Aorta (tissue), 5 donors: Measurements from ENCODE around the gene HK1. TPM values are rescaled to one million over a fixed set of nuclear protein-coding genes. Genes with fewer than 3 reads are reported as not detected.

Source experiments
- ATAC-seq: fragments of 200-7000 bp; cut with Tn5 transposase; one replicate; pipeline ENCODE4 v1.9.1; 2022; ENCODE audit warnings: moderate library complexity; ENCODE audit not compliant: low FRiP score
- DNase-seq, 2 donors: peaks; one replicate each; pipeline ENCODE4 v3.0.0-alpha.2; 2020
- H3K27ac ChIP-seq, 2 donors: one replicate each; pipeline ENCODE4 v1.5.1; 2013; ENCODE audit warnings: low read length in 2 of 2, mild to moderate bottlenecking in 2 of 2, moderate library complexity in 2 of 2, control low read depth in 1 of 2, inconsistent platforms in 1 of 2, low read depth in 1 of 2
- H3K27me3 ChIP-seq, 2 donors: one replicate each; pipeline ENCODE4 v1.6.1; 2013; ENCODE audit warnings: control low read depth in 1 of 2, low read length in 1 of 2, mild to moderate bottlenecking in 1 of 2, moderate library complexity in 1 of 2; ENCODE audit not compliant: insufficient read depth in 2 of 2, control insufficient read depth in 1 of 2
- H3K36me3 ChIP-seq, 2 donors: one replicate each; pipeline ENCODE4 v1.6.1; 2013; ENCODE audit warnings: control low read depth in 1 of 2, low read length in 1 of 2, mild to moderate bottlenecking in 1 of 2; ENCODE audit not compliant: insufficient read depth in 2 of 2, control insufficient read depth in 1 of 2
- H3K4me1 ChIP-seq, 2 donors: one replicate each; pipeline ENCODE4 v1.6.1; 2013; ENCODE audit warnings: low read length in 2 of 2, control low read depth in 1 of 2, mild to moderate bottlenecking in 1 of 2, moderate library complexity in 1 of 2; ENCODE audit not compliant: insufficient read depth in 2 of 2, control insufficient read depth in 1 of 2
- H3K4me3 ChIP-seq, 2 donors: one replicate each; pipeline ENCODE4 v1.5.1; 2013; ENCODE audit warnings: low read length in 2 of 2, control low read depth in 1 of 2, mild to moderate bottlenecking in 1 of 2
- H3K9me3 ChIP-seq: one replicate; pipeline ENCODE4 v1.6.1; 2013; ENCODE audit warnings: mild to moderate bottlenecking, low read length; ENCODE audit not compliant: control insufficient read depth
- WGBS, 2 donors: extraction: QIAGEN DNeasy Blood & Tissue Kit; methylation state at CpG; one replicate each; pipeline ENCODE4 v1.1.7; 2013; 5-methylcytosine and 5-hydroxymethylcytosine counted together
- intact Hi-C, 2 donors: fragments of 100-400 bp; cut with DNase I; formaldehyde crosslinking; loops; one replicate each; pipeline versions ENCODE4 v1.14.2 to v1.15.0; 2022
- polyA plus RNA-seq, 2 donors: library from polyadenylated mRNA; stranded (reverse); fragments of 200-250 nt; gene quantifications; one replicate each; pipeline ENCODE4 v1.2.3, GENCODE V29; 2013
- total RNA-seq, 2 donors: library from RNA; stranded (reverse); fragmentation: NEBNext Ultra II Directional; extraction: Animal tissue kit (Norgen Biotek cat#: 25700); gene quantifications; one replicate each; pipeline ENCODE4 v1.2.1, GENCODE V29; 2021
- donor health status: healthy with polysubstance abuse.
- donor health status: Bipolar disorder and iron deficiency.
- donor health status: DM: no; HTN: no; CAD: no.
- donor health status: DM: no; HTN: no; CAD: no.
- donor health status: DM: yes; HTN: yes; CAD: no.

Gene HK1
- total and polyA plus RNA-seq, 4 donors, result 41.7 to 133 (median 92.2) TPM

- Histone ChIP-seq H3K27me3 (no peaks in the 10 kb centered on the region), H3K4me1 (no peaks in the 10 kb centered on the region), H3K27ac (no peak overlapping the region), H3K9me3 (no peaks in the 10 kb centered on the region), H3K36me3 (peaks cover 0 to 4% of the 10 kb centered on the region in 2 donors), H3K4me3 (no peak overlapping the region)
- intact Hi-C loops, result no loop called here
- no peak for DNase-seq
- no peak for ATAC-seq
- 46 to 47% methylated on average over 3 of the region's 3 CpGs for WGBS, 2 donors
These were observed 125.2 kb downstream of the HK1 start for GRCh38 chr10:69403519-69403918.

GRCh38 chr10:69404786-69405185 is 126.5 kb downstream of the HK1 start:
- no peaks in the 10 kb centered on the region for H3K9me3 ChIP-seq
- ATAC-seq, result no peak
- WGBS, 2 donors, result 83 to 87% methylated on average over 10 of the region's 10 CpGs
- peaks cover 0 to 4% of the 10 kb centered on the region in 2 donors for H3K36me3 ChIP-seq
- no peaks in the 10 kb centered on the region for H3K27me3 ChIP-seq
- no peaks in the 10 kb centered on the region for H3K4me1 ChIP-seq
- intact Hi-C loops, result no loop called here
- no peak for DNase-seq
- H3K27ac ChIP-seq, result no peak overlapping the region
- H3K4me3 ChIP-seq, result no peak overlapping the region

DNA sequence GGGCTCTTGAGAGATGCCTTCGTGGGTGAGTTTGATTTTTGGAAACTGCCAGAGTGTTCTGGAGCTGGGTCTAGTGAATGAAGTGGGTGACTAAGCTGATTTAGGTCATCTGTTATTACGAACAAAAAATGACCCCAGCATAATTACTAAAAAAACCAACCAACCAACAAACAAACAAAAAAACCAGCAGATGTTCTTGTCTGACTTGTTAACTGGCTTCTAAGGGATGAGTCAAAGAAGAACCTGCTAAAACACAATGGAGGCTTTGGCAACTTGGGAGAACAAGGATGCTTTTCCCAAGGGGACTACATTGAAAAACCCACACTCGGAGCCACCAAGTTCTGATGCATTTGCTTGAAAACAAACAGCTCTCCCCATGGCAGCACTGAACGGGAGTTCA is 126.9 kb downstream of the HK1 start:
- 23 to 31% methylated on average over 4 of the region's 4 CpGs for WGBS, 2 donors
- H3K27ac ChIP-seq, result peak overlapping the region in 1 of 2 donors; percentile 69
- no peaks in the 10 kb centered on the region for H3K27me3 ChIP-seq
- ATAC-seq (no peak), DNase-seq (no peak)
- H3K9me3 ChIP-seq, result no peaks in the 10 kb centered on the region
- H3K4me1 ChIP-seq, result no peaks in the 10 kb centered on the region
- peaks cover 0 to 4% of the 10 kb centered on the region in 2 donors for H3K36me3 ChIP-seq
- intact Hi-C loops, result no loop called here
- no peak overlapping the region for H3K4me3 ChIP-seq

DNA sequence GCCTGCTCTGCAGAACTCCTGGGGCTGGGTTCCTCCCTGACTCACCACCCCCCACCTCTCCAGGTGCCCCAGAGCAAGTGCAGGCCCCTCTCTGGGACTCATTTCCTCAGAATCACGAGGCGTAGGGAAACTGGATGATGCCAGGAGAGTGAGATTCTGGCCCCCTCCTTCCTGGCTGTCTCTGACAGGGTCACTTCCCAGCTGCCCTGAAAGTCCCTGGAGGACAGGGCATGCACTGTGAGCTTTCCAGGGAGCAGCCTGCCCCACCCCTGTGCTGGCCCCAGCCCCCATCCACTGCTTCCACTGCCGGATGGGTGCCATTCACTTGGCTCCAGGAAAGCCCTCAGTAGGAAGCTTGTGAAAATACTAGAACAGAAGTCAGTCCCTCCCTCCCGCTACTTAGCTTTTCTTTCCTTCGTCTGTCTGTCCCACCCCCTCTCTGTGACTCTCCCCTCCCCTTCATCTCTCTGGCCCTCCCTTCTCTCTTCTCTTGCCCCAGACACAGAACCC is 128.1 kb downstream of the HK1 start:
- H3K27ac ChIP-seq, result peak overlapping the region in 1 of 2 donors; percentile 69
- WGBS, 2 donors, result 15 to 16% methylated on average over 5 of the region's 5 CpGs
- peak in 1 of 2 donors; percentile 74 for DNase-seq
- peaks cover 0 to 2% of the 10 kb centered on the region in 2 donors for H3K36me3 ChIP-seq
- peak; percentile 31 for ATAC-seq
- no peaks in the 10 kb centered on the region for H3K4me1 ChIP-seq
- H3K27me3 ChIP-seq, result no peaks in the 10 kb centered on the region
- no peaks in the 10 kb centered on the region for H3K9me3 ChIP-seq
- H3K4me3 ChIP-seq, result no peak overlapping the region
- intact Hi-C loops, result no loop called here

DNA sequence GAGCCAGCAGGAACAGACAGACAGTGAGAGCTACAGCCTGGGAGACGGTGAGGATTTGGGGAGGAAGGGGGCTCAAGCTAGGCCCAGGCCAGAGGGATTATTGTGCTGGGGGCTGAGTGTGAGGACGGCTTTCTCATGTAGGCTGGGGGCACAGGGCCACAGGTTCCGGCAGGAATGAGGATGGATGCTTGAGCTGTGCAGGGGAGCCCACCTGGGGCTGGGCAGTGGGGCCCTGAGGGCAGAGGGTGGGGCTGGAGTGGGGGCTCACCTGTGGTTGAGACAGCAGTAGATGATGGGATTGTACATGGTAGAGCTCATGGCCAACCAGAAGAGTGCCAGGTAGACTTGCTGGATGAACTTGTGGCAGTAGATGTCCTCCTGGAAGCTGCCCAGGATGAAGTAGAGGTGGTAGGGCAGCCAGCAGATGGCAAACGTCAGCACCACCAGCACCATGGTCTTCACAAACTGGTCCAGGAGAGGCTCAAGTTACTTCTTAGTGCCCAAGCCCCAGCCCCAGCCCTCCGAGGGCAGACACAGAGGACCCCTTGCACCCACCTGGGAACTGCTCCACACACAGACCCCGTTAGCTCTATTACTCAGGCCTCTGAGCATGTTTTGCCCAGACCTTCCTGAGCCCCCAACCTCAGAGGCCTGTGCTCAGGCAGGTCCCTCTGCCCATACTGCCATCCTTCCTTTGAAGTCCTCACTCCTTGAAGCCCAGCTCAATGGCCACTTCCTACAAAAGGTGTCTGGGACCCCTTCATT is 128.7 kb downstream of the HK1 start:
- Histone ChIP-seq H3K36me3 (no peaks in the 10 kb centered on the region), H3K27me3 (no peaks in the 10 kb centered on the region), H3K27ac (peak overlapping the region in 1 of 2 donors; percentile 59), H3K4me1 (no peaks in the 10 kb centered on the region), H3K9me3 (no peaks in the 10 kb centered on the region), H3K4me3 (no peak overlapping the region)
- DNase-seq, result peak in 1 of 2 donors; percentile 38
- ATAC-seq, result no peak
- intact Hi-C loops, result no loop called here
- 54 to 57% methylated on average over 6 of the region's 6 CpGs for WGBS, 2 donors

DNA sequence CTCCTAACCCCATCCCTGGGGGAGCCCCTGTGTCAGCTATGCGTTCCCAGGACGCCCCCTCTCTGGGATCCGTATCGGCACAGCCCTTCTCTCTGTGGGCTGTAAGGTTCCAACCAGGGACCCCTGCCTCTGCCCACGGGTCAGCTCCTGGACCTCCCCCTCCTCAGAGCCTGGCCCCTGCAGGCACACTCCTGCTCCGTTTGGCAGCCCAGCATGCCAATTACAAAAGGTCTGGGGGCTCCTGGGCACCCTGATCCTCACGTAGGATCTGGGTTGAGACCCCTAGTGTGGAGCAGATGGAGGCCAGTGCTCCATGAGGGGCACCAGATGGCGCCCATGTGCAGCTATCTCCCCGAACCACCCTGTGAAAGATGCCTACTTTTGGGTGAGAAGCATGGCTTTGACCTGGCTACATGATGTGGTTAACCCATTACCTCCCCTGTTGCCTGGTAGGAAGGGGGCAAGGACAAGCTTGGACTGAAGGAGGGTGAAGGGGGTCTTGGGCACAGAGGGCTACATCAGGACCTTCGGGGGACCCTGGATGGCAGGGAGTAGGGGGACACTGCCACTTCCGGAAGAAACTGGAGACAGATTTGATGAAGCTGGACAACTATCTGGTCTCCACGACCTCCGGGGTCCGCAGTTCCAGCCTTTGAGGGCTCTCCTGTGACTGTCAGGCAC is 129.5 kb downstream of the HK1 start:
- ATAC-seq (no peak), DNase-seq (peak in 1 of 2 donors; percentile 53)
- Histone ChIP-seq H3K27ac (peak overlapping the region in 1 of 2 donors; percentile 59), H3K4me1 (no peaks in the 10 kb centered on the region), H3K9me3 (no peaks in the 10 kb centered on the region), H3K4me3 (no peak overlapping the region), H3K27me3 (no peaks in the 10 kb centered on the region), H3K36me3 (no peaks in the 10 kb centered on the region)
- whole genome bisulfite sequencing, 2 donors, result 59 to 63% methylated on average over 14 of the region's 14 CpGs
- intact Hi-C loops, result no loop called here

GRCh38 chr10:69408318-69409175 is 130.3 kb downstream of the HK1 start:
- Histone ChIP-seq H3K27me3 (no peaks in the 10 kb centered on the region), H3K4me3 (peak overlapping the region in 1 of 2 donors; percentile 2), H3K9me3 (no peaks in the 10 kb centered on the region), H3K36me3 (no peaks in the 10 kb centered on the region), H3K4me1 (no peaks in the 10 kb centered on the region), H3K27ac (peak overlapping the region in 1 of 2 donors; percentile 60)
- ATAC-seq (peak; percentile 94), DNase-seq (peak; percentile 97 to 99)
- 1 to 2% methylated on average over 42 to 64 of the region's 64 CpGs for WGBS, 2 donors
- intact Hi-C loops, result no loop called here

DNA sequence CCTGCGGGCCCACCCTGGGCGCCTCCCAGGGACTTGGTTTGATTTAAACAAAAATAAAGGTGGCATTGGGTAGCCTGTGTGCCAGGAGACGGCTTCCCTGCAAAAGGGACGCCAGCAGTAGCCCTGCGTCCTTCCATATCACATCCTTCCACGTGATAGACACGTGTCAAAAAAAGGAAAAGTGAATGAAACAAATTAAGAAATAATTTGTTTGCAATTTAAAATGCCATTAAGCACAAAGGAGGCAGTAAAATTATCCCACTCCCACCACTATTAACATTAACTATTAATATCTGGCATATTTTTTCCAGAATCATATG is 130.8 kb downstream of the HK1 start:
- 4 to 5% methylated on average over 7 of the region's 7 CpGs for WGBS, 2 donors
- H3K9me3 ChIP-seq, result no peaks in the 10 kb centered on the region
- H3K4me1 ChIP-seq, result no peaks in the 10 kb centered on the region
- DNase-seq (no peak), ATAC-seq (no peak)
- intact Hi-C loops, result no loop called here
- no peaks in the 10 kb centered on the region for H3K36me3 ChIP-seq
- peak overlapping the region in 1 of 2 donors; percentile 60 for H3K27ac ChIP-seq
- peak overlapping the region in 1 of 2 donors; percentile 2 for H3K4me3 ChIP-seq
- H3K27me3 ChIP-seq, result no peaks in the 10 kb centered on the region
